IPS-15b (cell line): ENCODE data around the gene THSD4.

Source experiments
- H3K27me3 ChIP-seq: one replicate; pipeline ENCODE4 v1.6.1; 2013; ENCODE audit warnings: low read length; ENCODE audit not compliant: control insufficient read depth, insufficient read depth
- H3K36me3 ChIP-seq: one replicate; pipeline ENCODE4 v1.6.1; 2013; ENCODE audit warnings: low read length; ENCODE audit not compliant: control insufficient read depth, insufficient read depth
- H3K4me1 ChIP-seq: one replicate; pipeline ENCODE4 v1.6.1; 2013; ENCODE audit warnings: mild to moderate bottlenecking, low read length; ENCODE audit not compliant: control insufficient read depth, insufficient read depth
- H3K4me3 ChIP-seq: one replicate; pipeline ENCODE4 v1.5.1; 2013; ENCODE audit warnings: low read depth, low read length
- H3K9ac ChIP-seq: one replicate; pipeline ENCODE4 v1.6.1; 2013; ENCODE audit warnings: low read depth, mild to moderate bottlenecking, low read length
- H3K9me3 ChIP-seq: one replicate; pipeline ENCODE4 v1.6.1; 2013; ENCODE audit warnings: mild to moderate bottlenecking, low read length; ENCODE audit not compliant: control insufficient read depth, insufficient read depth

Gene THSD4

GRCh38 chr15:71815301-71815700, 700.0 kb downstream of the THSD4 start:
- H3K27me3 ChIP-seq = no peaks in the 10 kb centered on the region
- no peak overlapping the region for H3K9ac ChIP-seq
- no peaks in the 10 kb centered on the region for H3K36me3 ChIP-seq
- no peaks in the 10 kb centered on the region for H3K4me1 ChIP-seq
- no peaks in the 10 kb centered on the region for H3K9me3 ChIP-seq
- no peak overlapping the region for H3K4me3 ChIP-seq

- Histone ChIP-seq H3K4me1 (no peaks in the 10 kb centered on the region), H3K9ac (no peak overlapping the region), H3K9me3 (no peaks in the 10 kb centered on the region), H3K36me3 (no peaks in the 10 kb centered on the region), H3K27me3 (no peaks in the 10 kb centered on the region), H3K4me3 (no peak overlapping the region)
Observed at GRCh38 chr15:71817351-71817750, 702.1 kb downstream of the THSD4 start.

DNA sequence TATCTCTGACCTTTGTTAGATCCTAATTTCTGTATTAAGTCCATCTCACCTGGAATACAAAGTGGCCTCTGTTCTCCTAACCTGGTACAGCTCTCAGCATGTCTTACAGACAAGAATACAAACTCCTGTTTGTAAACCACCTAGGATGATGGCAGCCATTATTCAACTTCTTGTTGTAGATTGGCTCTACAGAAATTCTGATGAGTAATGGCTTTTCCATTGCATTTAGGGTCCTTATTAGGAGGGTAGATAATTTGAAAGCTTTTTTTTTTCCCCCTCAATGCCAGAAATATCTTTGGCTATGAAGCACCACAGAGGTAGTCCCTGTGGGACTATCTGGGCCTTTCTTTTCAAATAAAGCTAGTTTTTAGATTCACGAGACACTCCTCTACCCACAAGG, 704.9 kb downstream of the THSD4 start:
- Histone ChIP-seq H3K9ac (no peak overlapping the region), H3K36me3 (no peaks in the 10 kb centered on the region)

GRCh38 chr15:71821547-71822129, 706.4 kb downstream of the THSD4 start:
- Histone ChIP-seq H3K4me1 (peaks cover 3% of the 10 kb centered on the region), H3K4me3 (no peak overlapping the region), H3K27me3 (no peaks in the 10 kb centered on the region), H3K9ac (no peak overlapping the region), H3K36me3 (no peaks in the 10 kb centered on the region), H3K9me3 (no peaks in the 10 kb centered on the region)

More for the DNA sequence above, 704.9 kb downstream of the THSD4 start:
- Histone ChIP-seq H3K4me3 (no peak overlapping the region), H3K4me1 (no peaks in the 10 kb centered on the region), H3K27me3 (no peaks in the 10 kb centered on the region), H3K9me3 (no peaks in the 10 kb centered on the region)

- peaks cover 5% of the 10 kb centered on the region for H3K4me1 ChIP-seq
- H3K9me3 ChIP-seq = no peaks in the 10 kb centered on the region
- H3K27me3 ChIP-seq = no peaks in the 10 kb centered on the region
- H3K9ac ChIP-seq = no peak overlapping the region
- no peak overlapping the region for H3K4me3 ChIP-seq
- no peaks in the 10 kb centered on the region for H3K36me3 ChIP-seq
Observed at GRCh38 chr15:71822890-71823630, 707.8 kb downstream of the THSD4 start.

DNA sequence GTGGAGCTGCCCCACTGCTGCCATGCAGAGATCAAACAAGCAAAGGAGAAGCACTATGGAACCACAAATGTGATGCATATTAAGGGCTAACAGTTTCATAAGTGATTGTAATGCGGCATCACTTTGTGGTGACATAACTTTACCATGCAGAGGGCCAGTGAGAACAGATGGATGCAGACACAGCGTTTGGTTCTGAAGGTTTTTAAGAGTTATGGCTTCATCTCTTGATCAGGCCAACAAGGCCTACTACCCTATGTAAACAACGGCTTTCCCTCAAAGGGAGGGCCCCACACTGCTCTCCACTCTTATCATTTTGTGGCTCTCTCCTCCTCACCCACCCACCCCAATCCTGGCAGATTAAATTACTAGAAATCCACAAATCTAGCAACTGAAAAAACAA, 708.5 kb downstream of the THSD4 start:
- H3K9me3 ChIP-seq = no peaks in the 10 kb centered on the region
- no peaks in the 10 kb centered on the region for H3K27me3 ChIP-seq
- H3K4me3 ChIP-seq = no peak overlapping the region
- H3K9ac ChIP-seq = no peak overlapping the region
- no peaks in the 10 kb centered on the region for H3K36me3 ChIP-seq
- peaks cover 5% of the 10 kb centered on the region for H3K4me1 ChIP-seq

DNA sequence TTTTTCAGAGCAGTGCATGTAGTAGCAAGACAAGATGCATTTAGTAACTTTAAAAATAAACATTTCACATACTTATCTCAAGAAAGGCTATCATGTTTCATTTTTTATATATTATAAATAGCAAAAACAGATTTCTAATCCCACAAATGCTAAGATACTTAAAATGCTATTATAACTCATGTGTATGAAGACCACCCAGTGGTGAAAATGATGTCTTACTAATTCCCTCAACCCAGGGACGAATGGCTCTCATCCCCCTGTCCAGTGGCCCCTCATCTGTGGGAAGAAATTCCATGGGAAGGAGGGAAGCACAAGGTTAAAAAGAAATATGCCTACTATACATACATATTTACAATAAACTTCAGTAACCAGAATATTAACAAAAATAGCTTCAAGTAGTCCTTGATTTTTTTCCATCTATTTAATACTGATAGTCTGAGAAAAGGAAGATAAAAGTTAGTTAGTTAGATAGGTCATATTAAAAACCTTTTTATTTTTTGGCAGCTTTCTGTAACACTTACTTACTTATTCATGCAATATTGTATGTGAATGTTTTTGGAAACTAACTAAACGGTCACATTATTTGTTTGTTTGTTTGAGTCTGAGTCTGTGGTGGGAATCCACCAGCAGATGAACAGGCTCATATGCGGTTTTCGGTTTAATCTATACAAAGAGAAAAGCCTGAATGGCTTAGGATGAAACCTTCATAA, 709.9 kb downstream of the THSD4 start:
- no peaks in the 10 kb centered on the region for H3K36me3 ChIP-seq
- H3K4me3 ChIP-seq = no peak overlapping the region

GRCh38 chr15:71826196-71826595, 710.9 kb downstream of the THSD4 start:
- Histone ChIP-seq H3K36me3 (no peaks in the 10 kb centered on the region), H3K9ac (no peak overlapping the region), H3K9me3 (no peaks in the 10 kb centered on the region), H3K4me1 (peaks cover 5% of the 10 kb centered on the region), H3K27me3 (no peaks in the 10 kb centered on the region), H3K4me3 (no peak overlapping the region)

More for the DNA sequence above, 709.9 kb downstream of the THSD4 start:
- no peaks in the 10 kb centered on the region for H3K27me3 ChIP-seq
- H3K9ac ChIP-seq = no peak overlapping the region
- H3K4me1 ChIP-seq = peaks cover 5% of the 10 kb centered on the region
- no peaks in the 10 kb centered on the region for H3K9me3 ChIP-seq

GRCh38 chr15:71830981-71831380, 715.7 kb downstream of the THSD4 start:
- no peak overlapping the region for H3K4me3 ChIP-seq
- H3K4me1 ChIP-seq = peaks cover 5% of the 10 kb centered on the region
- no peak overlapping the region for H3K9ac ChIP-seq
- no peaks in the 10 kb centered on the region for H3K36me3 ChIP-seq
- no peaks in the 10 kb centered on the region for H3K9me3 ChIP-seq
- H3K27me3 ChIP-seq = no peaks in the 10 kb centered on the region
